Astrocyte of the spinal cord (primary cell): ENCODE results near the gene PRKCA.

Experiments used
- DNase-seq: peaks from one replicate; pipeline ENCODE4 v3.0.0; 2011; ENCODE audit warnings: low read depth, low spot score
- H3K4me3 ChIP-seq: 2 replicates; pipeline ENCODE4 v1.5.1; 2011; ENCODE audit warnings: low read depth, mild to moderate bottlenecking, low read length, moderate library complexity
- CTCF ChIP-seq: IDR thresholded peaks from 2 replicates; pipeline ENCODE4 v1.5.1; 2012; ENCODE audit warnings: low read depth, mild to moderate bottlenecking, low read length, inconsistent platforms
- in situ Hi-C: cut with HindIII; loops from 2 replicates; pipeline ENCODE4 v1.10.0; 2017; ENCODE audit warnings: low sequenced_read_pairs

PRKCA gene

GRCh38 chr17:66445229-66445628, 142.8 kb downstream of the PRKCA start:
- no peak for DNase-seq
- in situ Hi-C loops: no loop called here
- no peak for TF ChIP-seq CTCF

GRCh38 chr17:66446419-66446818, 144.0 kb downstream of the PRKCA start:
- in situ Hi-C loops: no loop called here
- TF ChIP-seq CTCF: no peak
- peak; percentile 60 for DNase-seq
- no peak overlapping the region for H3K4me3 ChIP-seq

More at GRCh38 chr17:66445229-66445628, 142.8 kb downstream of the PRKCA start:
- H3K4me3 ChIP-seq: no peak overlapping the region

- TF ChIP-seq CTCF: no peak
- in situ Hi-C loops: no loop called here
- H3K4me3 ChIP-seq: no peak overlapping the region
- no peak for DNase-seq
These were observed 144.7 kb downstream of the PRKCA start for GRCh38 chr17:66447159-66447558.

GRCh38 chr17:66448026-66448639, 145.7 kb downstream of the PRKCA start:
- DNase-seq: no peak
- in situ Hi-C loops: no loop called here
- TF ChIP-seq CTCF: no peak
- H3K4me3 ChIP-seq: no peak overlapping the region

- DNase-seq: no peak
- no peak for TF ChIP-seq CTCF
- in situ Hi-C loops: no loop called here
- no peak overlapping the region for H3K4me3 ChIP-seq
These were observed 147.1 kb downstream of the PRKCA start for GRCh38 chr17:66449418-66449977.

GRCh38 chr17:66450008-66450851, 147.8 kb downstream of the PRKCA start:
- in situ Hi-C loops: no loop called here
- no peak for DNase-seq
- H3K4me3 ChIP-seq: no peak overlapping the region
- TF ChIP-seq CTCF: no peak
